Measurements from ENCODE around the gene COIL.

- no peak for TF ChIP-seq CTCF (IDR thresholded peaks at IDR 0.05)
- TF ChIP-seq POLR2A (IDR thresholded peaks at IDR 0.05): no peak
Observed at GRCh38 chr17:56982312-56982711, 21.5 kb upstream of the COIL start.

Data from heart left ventricle (tissue), 13 donors.